Astrocyte (in vitro differentiated cells and primary cell): ENCODE data around the gene CELA3B. TPM values are rescaled to one million over a fixed set of nuclear protein-coding genes. Genes with fewer than 3 reads are reported as not detected.
"Not testable (repeated sequence)": the region's sequence is repeated elsewhere in the genome, so short reads cannot be mapped to it uniquely, and the experiment has no call there.

Experiments used
- DNase-seq: peaks from one replicate; pipeline ENCODE4 v3.0.0-alpha.2; 2010; ENCODE audit warnings: low read depth
- FAIRE-seq: peaks from 2 replicates; lab custom pipeline; 2011; peaks lifted over from hg19 to GRCh38; lab: Jason Lieb, UNC
- H2AFZ ChIP-seq: 2 replicates; pipeline ENCODE4 v1.6.0; 2012; ENCODE audit warnings: low read depth, low read length, inconsistent platforms
- H3K27ac ChIP-seq: 2 replicates; pipeline ENCODE4 v1.5.1; 2011; ENCODE audit warnings: low read depth, low read length, inconsistent platforms
- H3K27me3 ChIP-seq: 2 replicates; pipeline ENCODE4 v1.6.0; 2011; ENCODE audit warnings: low read length, inconsistent platforms; ENCODE audit not compliant: insufficient read depth
- H3K36me3 ChIP-seq: 2 replicates; pipeline ENCODE4 v1.5.1; 2011; ENCODE audit warnings: low read length, inconsistent platforms; ENCODE audit not compliant: insufficient read depth
- H3K4me1 ChIP-seq: 2 replicates; pipeline ENCODE4 v1.5.1; 2011; ENCODE audit warnings: low read length, inconsistent platforms; ENCODE audit not compliant: insufficient read depth
- H3K4me2 ChIP-seq: 2 replicates; pipeline ENCODE4 v1.6.0; 2012; ENCODE audit warnings: low read length, inconsistent platforms
- H3K4me3 ChIP-seq: 2 replicates; pipeline ENCODE4 v1.5.1; 2011; ENCODE audit warnings: low read depth, mild to moderate bottlenecking, low read length, inconsistent platforms; ENCODE audit not compliant: insufficient read depth
- H3K79me2 ChIP-seq: 2 replicates; pipeline ENCODE4 v1.6.0; 2012; ENCODE audit warnings: mild to moderate bottlenecking, low read length, inconsistent platforms; ENCODE audit not compliant: insufficient read depth
- H3K9ac ChIP-seq: 2 replicates; pipeline ENCODE4 v1.6.0; 2012; ENCODE audit warnings: mild to moderate bottlenecking, low read length, inconsistent platforms
- H3K9me3 ChIP-seq: 2 replicates; pipeline ENCODE4 v1.5.1; 2012; ENCODE audit warnings: low read depth, mild to moderate bottlenecking, low read length, inconsistent platforms; ENCODE audit not compliant: insufficient read depth
- H4K20me1 ChIP-seq: 2 replicates; pipeline ENCODE4 v1.6.0; 2012; ENCODE audit warnings: low read length, inconsistent platforms; ENCODE audit not compliant: insufficient read depth
- H3K27ac Mint-ChIP-seq: one replicate; pipeline ENCODE4 v1.8.0; 2021; ENCODE audit warnings: mild to moderate bottlenecking, mixed read lengths; ENCODE audit not compliant: unreplicated experiment
- H3K27me3 Mint-ChIP-seq: one replicate; pipeline ENCODE4 v1.8.0; 2021; ENCODE audit warnings: low read depth, mixed read lengths; ENCODE audit not compliant: unreplicated experiment
- H3K36me3 Mint-ChIP-seq: one replicate; pipeline ENCODE4 v1.8.0; 2021; ENCODE audit warnings: low read depth, mixed read lengths; ENCODE audit not compliant: unreplicated experiment
- H3K4me1 Mint-ChIP-seq: one replicate; pipeline ENCODE4 v1.8.0; 2021; ENCODE audit warnings: low read depth, mixed read lengths; ENCODE audit not compliant: unreplicated experiment
- H3K4me3 Mint-ChIP-seq: one replicate; pipeline ENCODE4 v1.8.0; 2021; ENCODE audit warnings: mild to moderate bottlenecking, moderate library complexity, mixed read lengths; ENCODE audit not compliant: unreplicated experiment
- H3K9me3 Mint-ChIP-seq: one replicate; pipeline ENCODE4 v1.8.0; 2021; ENCODE audit warnings: mild to moderate bottlenecking, mixed read lengths; ENCODE audit not compliant: unreplicated experiment
- CTCF ChIP-seq: IDR thresholded peaks from 2 replicates; pipeline ENCODE4 v1.5.1; 2011; ENCODE audit warnings: low read depth, mild to moderate bottlenecking, inconsistent platforms, low read length, moderate library complexity; ENCODE audit not compliant: insufficient read depth
- EZH2 ChIP-seq: IDR thresholded peaks from 2 replicates; pipeline ENCODE4 v1.6.1; 2012; ENCODE audit warnings: mild to moderate bottlenecking, low read length, inconsistent platforms; ENCODE audit not compliant: insufficient read depth
- total RNA-seq: library from RNA; stranded (reverse); gene quantifications from 2 replicates; pipeline ENCODE4 v1.2.1, GENCODE V29; 2021

Gene CELA3B
- total RNA-seq, 1 donor from 2014 or later: not detected

- not testable (repeated sequence) for H3K27ac Mint-ChIP-seq, H3K27ac ChIP-seq, H3K9me3 Mint-ChIP-seq, H4K20me1 ChIP-seq, H3K27me3 ChIP-seq, H3K4me2 ChIP-seq, H3K36me3 Mint-ChIP-seq, H3K9me3 ChIP-seq, DNase-seq, H3K4me1 Mint-ChIP-seq, H3K4me3 ChIP-seq, FAIRE-seq, H3K79me2 ChIP-seq, H3K4me3 Mint-ChIP-seq, H3K9ac ChIP-seq, H2AFZ ChIP-seq, H3K36me3 ChIP-seq, H3K27me3 Mint-ChIP-seq
- peaks cover 13% of the 10 kb centered on the region for H3K4me1 ChIP-seq
These were observed 37.9 kb downstream of the CELA3B start for GRCh38 chr1:22014575-22015206.

- Mint-ChIP-seq H3K27me3 (no peaks in the 10 kb centered on the region), H3K9me3 (no peaks in the 10 kb centered on the region), H3K4me3 (peak overlapping the region; percentile 55), H3K4me1 (peaks cover 8% of the 10 kb centered on the region), H3K27ac (peak overlapping the region; percentile 92), H3K36me3 (peaks cover 2% of the 10 kb centered on the region)
- TF ChIP-seq CTCF (peak; percentile 37), EZH2 (no peak)
- H3K9me3 ChIP-seq: no peaks in the 10 kb centered on the region
- H3K4me1 ChIP-seq: peaks cover 15% of the 10 kb centered on the region
- H3K9ac ChIP-seq: peak overlapping the region; percentile 28
- no peaks in the 10 kb centered on the region for H3K36me3 ChIP-seq
- H3K27me3 ChIP-seq: no peaks in the 10 kb centered on the region
- DNase-seq (peak; percentile 85), FAIRE-seq (no peak)
- H3K4me2 ChIP-seq: peak overlapping the region; percentile 58
- no peak overlapping the region for H2AFZ ChIP-seq
- no peak overlapping the region for H3K4me3 ChIP-seq
- H3K27ac ChIP-seq: peak overlapping the region; percentile 39
- no peaks in the 10 kb centered on the region for H4K20me1 ChIP-seq
- no peaks in the 10 kb centered on the region for H3K79me2 ChIP-seq
These were observed 42.0 kb downstream of the CELA3B start for GRCh38 chr1:22018583-22019559.

- Histone ChIP-seq H3K79me2 (no peaks in the 10 kb centered on the region), H3K4me2 (no peak overlapping the region), H3K4me1 (peaks cover 27% of the 10 kb centered on the region), H3K36me3 (no peaks in the 10 kb centered on the region), H3K9ac (no peak overlapping the region), H3K4me3 (no peak overlapping the region), H3K9me3 (no peaks in the 10 kb centered on the region), H3K27me3 (no peaks in the 10 kb centered on the region), H4K20me1 (no peaks in the 10 kb centered on the region), H3K27ac (no peak overlapping the region), H2AFZ (no peak overlapping the region)
- no peaks in the 10 kb centered on the region for H3K9me3 Mint-ChIP-seq
- DNase-seq (no peak), FAIRE-seq (no peak)
- TF ChIP-seq EZH2 (no peak), CTCF (no peak)
- no peak overlapping the region for H3K4me3 Mint-ChIP-seq
- no peak overlapping the region for H3K27ac Mint-ChIP-seq
- H3K36me3 Mint-ChIP-seq: peaks cover 2% of the 10 kb centered on the region
- H3K4me1 Mint-ChIP-seq: peaks cover 8% of the 10 kb centered on the region
- H3K27me3 Mint-ChIP-seq: no peaks in the 10 kb centered on the region
These were observed 44.2 kb downstream of the CELA3B start for GRCh38 chr1:22021061-22021460.
